Measurements from ENCODE around the gene GPRASP2. TPM values are rescaled to one million over a fixed set of nuclear protein-coding genes. Genes with fewer than 3 reads are reported as not detected.

The GPRASP2 gene
- total RNA-seq, 1 experiment from 2014 or later: 2.1 TPM

DNA sequence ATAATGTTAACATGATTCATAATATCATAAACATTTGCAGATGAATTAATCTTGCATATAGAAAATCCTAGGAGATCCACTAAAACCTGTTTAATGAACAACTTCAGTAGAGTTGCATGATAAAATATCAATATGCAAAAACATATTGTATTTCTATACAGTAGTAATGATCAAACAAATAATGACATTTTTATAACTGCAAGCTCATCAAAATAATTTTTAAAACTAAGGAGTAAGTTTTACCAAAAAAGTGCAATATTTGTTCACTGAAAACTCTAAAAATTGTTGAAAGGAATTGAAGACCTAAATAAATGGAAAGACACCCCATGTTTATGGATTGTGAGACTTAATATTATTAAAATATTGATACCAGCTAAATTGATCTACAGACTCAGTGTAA is 15.9 kb upstream of the GPRASP2 start (continued):
- TF ChIP-seq REST (IDR thresholded peaks at IDR 0.05; ENCODE audit: low read depth): no peak
- TF ChIP-seq EGR1 (IDR thresholded peaks at IDR 0.05; ENCODE audit: low read depth): no peak
- TF ChIP-seq ZNF274 (IDR thresholded peaks at IDR 0.05; ENCODE audit: low read depth, low read length): no peak
- no peak for TF ChIP-seq FOSL1 (IDR thresholded peaks at IDR 0.05; ENCODE audit: low read depth)
- TF ChIP-seq POLR2AphosphoS5 (IDR thresholded peaks at IDR 0.05; ENCODE audit: low read depth, low read length): no peak
- TF ChIP-seq, protein P1, sequence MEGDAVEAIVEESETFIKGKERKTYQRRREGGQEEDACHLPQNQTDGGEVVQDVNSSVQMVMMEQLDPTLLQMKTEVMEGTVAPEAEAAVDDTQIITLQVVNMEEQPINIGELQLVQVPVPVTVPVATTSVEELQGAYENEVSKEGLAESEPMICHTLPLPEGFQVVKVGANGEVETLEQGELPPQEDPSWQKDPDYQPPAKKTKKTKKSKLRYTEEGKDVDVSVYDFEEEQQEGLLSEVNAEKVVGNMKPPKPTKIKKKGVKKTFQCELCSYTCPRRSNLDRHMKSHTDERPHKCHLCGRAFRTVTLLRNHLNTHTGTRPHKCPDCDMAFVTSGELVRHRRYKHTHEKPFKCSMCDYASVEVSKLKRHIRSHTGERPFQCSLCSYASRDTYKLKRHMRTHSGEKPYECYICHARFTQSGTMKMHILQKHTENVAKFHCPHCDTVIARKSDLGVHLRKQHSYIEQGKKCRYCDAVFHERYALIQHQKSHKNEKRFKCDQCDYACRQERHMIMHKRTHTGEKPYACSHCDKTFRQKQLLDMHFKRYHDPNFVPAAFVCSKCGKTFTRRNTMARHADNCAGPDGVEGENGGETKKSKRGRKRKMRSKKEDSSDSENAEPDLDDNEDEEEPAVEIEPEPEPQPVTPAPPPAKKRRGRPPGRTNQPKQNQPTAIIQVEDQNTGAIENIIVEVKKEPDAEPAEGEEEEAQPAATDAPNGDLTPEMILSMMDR (IDR thresholded peaks at IDR 0.05 in 2 of 3, conservative IDR thresholded peaks at IDR 0.05 in 1 of 3; ENCODE audit: borderline replicate concordance in 1 of 3, insufficient read depth in 1 of 3, low read depth in 2 of 3, low read length in 2 of 3): no peak

DNA sequence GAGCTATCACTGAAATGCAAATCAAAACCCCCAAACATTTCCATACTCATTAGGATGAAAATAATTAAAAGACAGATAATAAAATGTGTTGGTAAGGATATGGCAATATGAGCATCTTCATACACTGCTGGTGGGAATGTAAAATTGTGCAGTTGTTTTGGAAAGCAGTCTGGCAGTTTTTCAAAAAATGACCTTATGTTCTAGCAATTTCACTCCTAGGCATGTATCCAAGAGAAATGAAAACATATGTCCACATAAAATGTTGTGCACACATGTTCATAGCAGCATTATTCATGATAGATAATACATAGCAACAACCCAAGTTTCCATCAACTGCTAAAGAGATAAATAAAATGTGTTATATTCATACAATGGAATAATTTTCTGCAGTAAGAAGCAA is 14.8 kb upstream of the GPRASP2 start:
- Histone ChIP-seq H3K4me3 (replicated peaks in 1 of 2; ENCODE audit: low read depth in 1 of 2, low read length in 2 of 2) (no peak overlapping the region), H3K27ac (ENCODE audit: low read depth, low read length) (no peak overlapping the region), H4K20me1 (ENCODE audit: insufficient read depth) (no peaks in the 10 kb centered on the region), H3K9me2 (ENCODE audit: insufficient read depth) (no peaks in the 10 kb centered on the region), H3K36me3 (ENCODE audit: control insufficient read depth in 1 of 2, insufficient read depth in 2 of 2, low read length in 2 of 2) (no peaks in the 10 kb centered on the region), H3K4me1 (ENCODE audit: control insufficient read depth in 1 of 2, insufficient read depth in 2 of 2, low read length in 2 of 2) (no peaks in the 10 kb centered on the region), H3K27me3 (ENCODE audit: insufficient read depth, low read length) (no peaks in the 10 kb centered on the region), H3K9ac (ENCODE audit: low read length) (no peak overlapping the region), H3K79me2 (ENCODE audit: insufficient read depth, low read length) (no peaks in the 10 kb centered on the region), H3K4me2 (ENCODE audit: low read length) (no peak overlapping the region), H3K9me3 (ENCODE audit: control insufficient read depth in 1 of 2, insufficient read depth in 1 of 2, low read depth in 1 of 2, low read length in 2 of 2) (no peaks in the 10 kb centered on the region), H2AFZ (ENCODE audit: low read depth, low read length, poor library complexity, severe bottlenecking) (no peak overlapping the region)
- no TSS peak for BruUV-seq (replicated peaks)
- ChIA-PET RAD21 (ENCODE audit: low non-redundant PET in 1 of 2, low total read pairs in 2 of 2, uncharacterized antibody in 2 of 2, unreplicated experiment in 2 of 2) (no interaction called here), CTCF (no interaction called here), POLR2A (no interaction called here)
- ATAC-seq (no peak), DNase-seq (ENCODE audit: low read depth, low spot score) (no peak)
- intact Hi-C loops (cut with micrococcal nuclease): no loop called here
- no peak for TF ChIP-seq POLR2AphosphoS5 (IDR thresholded peaks at IDR 0.05; ENCODE audit: low read depth, low read length)
- no peak for TF ChIP-seq JUND (IDR thresholded peaks at IDR 0.05)
- no peak for TF ChIP-seq ZNF274 (IDR thresholded peaks at IDR 0.05; ENCODE audit: low read depth, low read length)
- TF ChIP-seq CEBPB (IDR thresholded peaks at IDR 0.05; ENCODE audit: low read depth): no peak
- no peak for TF ChIP-seq POLR2A (IDR thresholded peaks at IDR 0.05; ENCODE audit: borderline replicate concordance, extremely low read depth, insufficient read depth, insufficient read length)
- no peak for TF ChIP-seq TCF7L2 (IDR thresholded peaks at IDR 0.05; ENCODE audit: borderline replicate concordance, extremely low read depth, insufficient read depth, insufficient read length)
- TF ChIP-seq, protein P2, sequence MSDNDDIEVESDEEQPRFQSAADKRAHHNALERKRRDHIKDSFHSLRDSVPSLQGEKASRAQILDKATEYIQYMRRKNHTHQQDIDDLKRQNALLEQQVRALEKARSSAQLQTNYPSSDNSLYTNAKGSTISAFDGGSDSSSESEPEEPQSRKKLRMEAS (IDR thresholded peaks at IDR 0.05): no peak
- no peak for TF ChIP-seq EZH2 (IDR thresholded peaks at IDR 0.05)
- TF ChIP-seq, protein P1 (IDR thresholded peaks at IDR 0.05 in 2 of 3, conservative IDR thresholded peaks at IDR 0.05 in 1 of 3; ENCODE audit: borderline replicate concordance in 1 of 3, insufficient read depth in 1 of 3, low read depth in 2 of 3, low read length in 2 of 3): no peak
- TF ChIP-seq FOSL1 (IDR thresholded peaks at IDR 0.05; ENCODE audit: low read depth): no peak
- no peak for TF ChIP-seq RAD21 (IDR thresholded peaks at IDR 0.05; ENCODE audit: low read depth)
- TF ChIP-seq EGR1 (IDR thresholded peaks at IDR 0.05; ENCODE audit: low read depth): no peak
